Epithelial cell of esophagus (primary cell): ENCODE measurements around the gene DOCK4.

Experiments
- DNase-seq: peaks from one replicate; pipeline ENCODE4 v3.0.0; 2010; ENCODE audit warnings: low read depth
- H3K4me3 ChIP-seq: 2 replicates; pipeline ENCODE4 v1.5.1; 2011; ENCODE audit warnings: mild to moderate bottlenecking, low read length, control low read depth
- TF ChIP-seq, protein P1 (sequence below): IDR thresholded peaks from 2 replicates; pipeline ENCODE4 v1.5.1; 2011; ENCODE audit warnings: low read depth, mild to moderate bottlenecking, low read length, control low read depth, inconsistent platforms; ENCODE audit not compliant: insufficient read depth; ENCODE audit errors: missing control alignments

The DOCK4 gene

GRCh38 chr7:111853201-111853990, 352.8 kb downstream of the DOCK4 start:
- TF ChIP-seq, protein P1, sequence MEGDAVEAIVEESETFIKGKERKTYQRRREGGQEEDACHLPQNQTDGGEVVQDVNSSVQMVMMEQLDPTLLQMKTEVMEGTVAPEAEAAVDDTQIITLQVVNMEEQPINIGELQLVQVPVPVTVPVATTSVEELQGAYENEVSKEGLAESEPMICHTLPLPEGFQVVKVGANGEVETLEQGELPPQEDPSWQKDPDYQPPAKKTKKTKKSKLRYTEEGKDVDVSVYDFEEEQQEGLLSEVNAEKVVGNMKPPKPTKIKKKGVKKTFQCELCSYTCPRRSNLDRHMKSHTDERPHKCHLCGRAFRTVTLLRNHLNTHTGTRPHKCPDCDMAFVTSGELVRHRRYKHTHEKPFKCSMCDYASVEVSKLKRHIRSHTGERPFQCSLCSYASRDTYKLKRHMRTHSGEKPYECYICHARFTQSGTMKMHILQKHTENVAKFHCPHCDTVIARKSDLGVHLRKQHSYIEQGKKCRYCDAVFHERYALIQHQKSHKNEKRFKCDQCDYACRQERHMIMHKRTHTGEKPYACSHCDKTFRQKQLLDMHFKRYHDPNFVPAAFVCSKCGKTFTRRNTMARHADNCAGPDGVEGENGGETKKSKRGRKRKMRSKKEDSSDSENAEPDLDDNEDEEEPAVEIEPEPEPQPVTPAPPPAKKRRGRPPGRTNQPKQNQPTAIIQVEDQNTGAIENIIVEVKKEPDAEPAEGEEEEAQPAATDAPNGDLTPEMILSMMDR: peak; percentile 13
- H3K4me3 ChIP-seq: no peak overlapping the region
- DNase-seq: no peak

GRCh38 chr7:111852081-111852480, 354.1 kb downstream of the DOCK4 start:
- no peak for DNase-seq
- TF ChIP-seq, protein P1: no peak
- no peak overlapping the region for H3K4me3 ChIP-seq

DNA sequence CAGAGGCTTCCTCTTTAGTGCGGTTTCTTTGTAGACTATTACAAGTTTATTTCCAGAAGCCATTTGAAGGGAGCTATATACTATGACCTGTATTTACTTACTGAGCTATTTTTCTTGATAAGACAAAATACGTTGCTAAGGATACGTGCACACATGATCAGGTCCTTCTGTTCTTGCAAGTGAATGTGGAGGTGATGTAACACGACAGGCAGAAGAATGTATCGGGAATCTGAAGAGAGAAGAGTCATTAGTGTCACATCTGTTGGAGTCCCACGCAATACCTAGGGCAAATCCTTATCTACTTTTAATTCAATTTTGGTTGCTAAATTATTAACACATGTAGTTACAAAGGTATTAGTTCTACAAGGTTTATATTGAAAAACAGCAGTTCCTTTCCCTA, 359.3 kb downstream of the DOCK4 start:
- DNase-seq: no peak
- no peak overlapping the region for H3K4me3 ChIP-seq
- TF ChIP-seq, protein P1: no peak

- TF ChIP-seq, protein P1: no peak
- no peak for DNase-seq
- H3K4me3 ChIP-seq: no peak overlapping the region
Measured at GRCh38 chr7:111845853-111846252, 360.3 kb downstream of the DOCK4 start.

DNA sequence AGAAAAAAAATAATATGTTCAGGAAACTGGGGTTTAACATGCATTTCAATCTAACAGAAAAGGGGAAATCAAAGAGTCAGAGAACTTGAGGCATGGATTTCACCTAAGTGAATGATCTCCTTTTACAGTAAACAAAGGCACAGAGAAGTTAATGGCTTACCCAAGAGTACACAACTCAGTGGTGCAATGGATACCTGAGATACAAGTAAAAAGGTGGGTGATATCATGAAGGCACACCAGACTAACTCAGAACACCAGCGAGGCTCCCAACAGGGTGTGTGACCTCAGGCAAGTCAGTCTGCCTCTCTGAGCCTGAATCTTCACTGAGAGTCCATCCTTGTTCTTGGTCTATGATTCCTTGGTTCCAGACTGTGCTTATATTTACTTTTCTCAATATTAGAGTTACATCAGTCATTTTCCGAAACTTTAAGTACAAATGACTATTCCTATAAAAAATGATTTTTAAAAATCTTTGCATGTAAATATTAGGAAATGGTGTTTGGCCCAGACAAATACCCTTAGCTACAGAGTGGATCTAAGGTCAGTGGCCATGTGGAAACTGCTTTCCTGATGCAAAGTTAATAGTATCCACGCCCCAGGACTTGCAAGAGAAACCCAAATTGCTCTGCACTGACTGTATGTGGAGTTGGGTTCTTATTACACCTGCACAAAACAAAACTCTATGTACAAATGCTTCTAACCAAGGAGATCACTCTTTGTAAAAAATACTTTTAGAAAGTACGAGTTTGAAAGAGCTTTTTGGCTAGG, 361.1 kb downstream of the DOCK4 start:
- no peak overlapping the region for H3K4me3 ChIP-seq
- no peak for DNase-seq
- TF ChIP-seq, protein P1: no peak

- no peak overlapping the region for H3K4me3 ChIP-seq
- DNase-seq: no peak
- TF ChIP-seq, protein P1: no peak
Measured at GRCh38 chr7:111842491-111842890, 363.7 kb downstream of the DOCK4 start.
